DOHH2 (cell line): ENCODE results near the gene KCNE1.
"Not testable (repeated sequence)": the region's sequence is repeated elsewhere in the genome, so short reads cannot be mapped to it uniquely, and the experiment has no call there.

Source experiments
- H3F3A ChIP-seq: fragments of 200-600 bp; sonication (generic), shearing (Covaris generic); 2 replicates; pipeline ENCODE4 v1.6.0; 2016; ENCODE audit warnings: antibody characterized with exemption, mild to moderate bottlenecking; ENCODE audit not compliant: control insufficient read depth, insufficient read depth
- H3K27ac ChIP-seq: fragments of 200-600 bp; sonication (generic); 2 replicates; pipeline ENCODE4 v1.5.1; 2014; ENCODE audit warnings: low read depth, mild to moderate bottlenecking, low read length, moderate library complexity
- H3K27me3 ChIP-seq: fragments of 200-600 bp; sonication (generic); 2 replicates; pipeline ENCODE4 v1.6.1; 2014; ENCODE audit warnings: mild to moderate bottlenecking, low read length, mixed read lengths; ENCODE audit not compliant: control insufficient read depth
- H3K36me3 ChIP-seq: fragments of 200-600 bp; sonication (generic); 2 replicates; pipeline ENCODE4 v1.6.1; 2014; ENCODE audit warnings: mild to moderate bottlenecking, low read length, moderate library complexity, mixed read lengths; ENCODE audit not compliant: control insufficient read depth
- H3K4me1 ChIP-seq: fragments of 200-600 bp; sonication (generic); 2 replicates; pipeline ENCODE4 v1.6.1; 2014; ENCODE audit warnings: mild to moderate bottlenecking, low read length, mixed read lengths; ENCODE audit not compliant: control insufficient read depth
- H3K4me2 ChIP-seq: fragments of 200-600 bp; sonication (generic); 2 replicates; pipeline ENCODE4 v1.6.0; 2014; ENCODE audit warnings: mild to moderate bottlenecking, low read length, moderate library complexity
- H3K4me3 ChIP-seq: fragments of 200-600 bp; sonication (generic); 2 replicates; pipeline ENCODE4 v1.5.1; 2014; ENCODE audit warnings: mild to moderate bottlenecking, low read length, mixed read lengths
- H3K79me2 ChIP-seq: fragments of 200-600 bp; sonication (generic); 2 replicates; pipeline ENCODE4 v1.6.1; 2014; ENCODE audit warnings: mild to moderate bottlenecking, low read length, mixed read lengths; ENCODE audit not compliant: control insufficient read depth
- H3K9me2 ChIP-seq: fragments of 200-600 bp; sonication (generic); replicated peaks from 2 replicates; pipeline ENCODE4 v1.6.1; 2014; ENCODE audit warnings: mild to moderate bottlenecking, low read length, mixed read lengths; ENCODE audit not compliant: control insufficient read depth
- H3K9me3 ChIP-seq: fragments of 200-600 bp; sonication (generic); 2 replicates; pipeline ENCODE4 v1.6.1; 2014; ENCODE audit warnings: antibody characterized with exemption, low read length, mixed read lengths; ENCODE audit not compliant: control insufficient read depth, insufficient read depth
- H4K20me1 ChIP-seq: fragments of 200-600 bp; sonication (generic); 2 replicates; pipeline ENCODE4 v1.6.0; 2014; ENCODE audit warnings: low read depth, mild to moderate bottlenecking, antibody characterized with exemption, low read length, moderate library complexity; ENCODE audit not compliant: control insufficient read depth, insufficient read depth
- CTCF ChIP-seq: fragments of 200-600 bp; sonication (generic); IDR thresholded peaks from one replicate; pipeline ENCODE4 v1.5.1; 2014; ENCODE audit warnings: antibody characterized with exemption, mild to moderate bottlenecking, low read depth, low read length; ENCODE audit not compliant: poor library complexity, severe bottlenecking
- EZH2phosphoT487 ChIP-seq: fragments of 200-600 bp; sonication (generic); IDR thresholded peaks from 2 replicates; pipeline ENCODE4 v1.6.1; 2017; ENCODE audit warnings: borderline replicate concordance, mild to moderate bottlenecking, antibody characterized with exemption, low read length, moderate library complexity, mixed read lengths

Gene KCNE1

GRCh38 chr21:34557261-34557660 lies 45.3 kb upstream of the KCNE1 start:
- Histone ChIP-seq H3K4me3 (no peak overlapping the region), H3K4me1 (no peaks in the 10 kb centered on the region), H3K79me2 (no peaks in the 10 kb centered on the region), H3F3A (no peaks in the 10 kb centered on the region), H3K27ac (no peak overlapping the region), H4K20me1 (no peaks in the 10 kb centered on the region), H3K36me3 (no peaks in the 10 kb centered on the region), H3K9me3 (no peaks in the 10 kb centered on the region), H3K9me2 (no peaks in the 10 kb centered on the region), H3K27me3 (no peaks in the 10 kb centered on the region), H3K4me2 (no peak overlapping the region)
- TF ChIP-seq CTCF (no peak), EZH2phosphoT487 (no peak)

- H3K79me2 ChIP-seq, H3K36me3 ChIP-seq, H3K27me3 ChIP-seq, H4K20me1 ChIP-seq, H3K4me3 ChIP-seq, H3K9me2 ChIP-seq, H3K9me3 ChIP-seq, H3K27ac ChIP-seq, H3K4me1 ChIP-seq, H3K4me2 ChIP-seq, H3F3A ChIP-seq: not testable (repeated sequence)
These were observed 42.7 kb upstream of the KCNE1 start for GRCh38 chr21:34554670-34555069.

GRCh38 chr21:34554227-34554626 lies 42.2 kb upstream of the KCNE1 start:
- H3K27me3 ChIP-seq = no peaks in the 10 kb centered on the region
- no peak overlapping the region for H3K4me2 ChIP-seq
- H3K27ac ChIP-seq = no peak overlapping the region
- H3K4me3 ChIP-seq = no peak overlapping the region
- H3K9me2 ChIP-seq = no peaks in the 10 kb centered on the region
- no peaks in the 10 kb centered on the region for H3K9me3 ChIP-seq
- TF ChIP-seq CTCF = no peak
- H3F3A ChIP-seq = no peaks in the 10 kb centered on the region
- H3K79me2 ChIP-seq = no peaks in the 10 kb centered on the region
- no peaks in the 10 kb centered on the region for H3K36me3 ChIP-seq
- no peaks in the 10 kb centered on the region for H4K20me1 ChIP-seq
- no peaks in the 10 kb centered on the region for H3K4me1 ChIP-seq

- H3F3A ChIP-seq = no peaks in the 10 kb centered on the region
- H3K36me3 ChIP-seq = no peaks in the 10 kb centered on the region
- H4K20me1 ChIP-seq = no peaks in the 10 kb centered on the region
- H3K9me3 ChIP-seq = no peaks in the 10 kb centered on the region
- TF ChIP-seq EZH2phosphoT487 (no peak), CTCF (no peak)
- no peaks in the 10 kb centered on the region for H3K9me2 ChIP-seq
- H3K4me3 ChIP-seq = no peak overlapping the region
- no peaks in the 10 kb centered on the region for H3K79me2 ChIP-seq
- H3K27me3 ChIP-seq = no peaks in the 10 kb centered on the region
- H3K27ac ChIP-seq = no peak overlapping the region
- no peak overlapping the region for H3K4me2 ChIP-seq
- no peaks in the 10 kb centered on the region for H3K4me1 ChIP-seq
These were observed 41.3 kb upstream of the KCNE1 start for GRCh38 chr21:34553151-34553952.
